HepG2 (cell line): ENCODE measurements around the gene NFX1. TPM values are rescaled to one million over a fixed set of nuclear protein-coding genes. Genes with fewer than 3 reads are reported as not detected.

Experiments
- BCL6 ChIP-seq: IDR thresholded peaks from 2 replicates; pipeline ENCODE4 v1.6.1; 2016; ENCODE audit warnings: missing genetic modification reagents, missing compliant biosample characterization
- NCOA1 ChIP-seq: sonication (generic); formaldehyde crosslinking; IDR thresholded peaks from 2 replicates; pipeline ENCODE4 v1.9.0; 2021; ENCODE audit warnings: missing genetic modification reagents
- RFXANK ChIP-seq: IDR thresholded peaks from 2 replicates; pipeline ENCODE4 v1.6.1; 2016
- SRY ChIP-seq: sonication (generic); formaldehyde crosslinking; IDR thresholded peaks from 2 replicates; pipeline ENCODE4 v1.8.0; 2022; ENCODE audit warnings: mild to moderate bottlenecking, missing genetic modification reagents
- TOPORS ChIP-seq: sonication (generic); formaldehyde crosslinking; IDR thresholded peaks from 2 replicates; pipeline ENCODE4 v1.8.0; 2023; ENCODE audit warnings: mild to moderate bottlenecking, missing genetic modification reagents
- ZBTB3 ChIP-seq: sonication (generic); formaldehyde crosslinking; IDR thresholded peaks from 2 replicates; pipeline ENCODE4 v1.4.0; 2020; ENCODE audit warnings: low read depth, mild to moderate bottlenecking, moderate library complexity, missing genetic modification reagents, borderline replicate concordance
- ZNF124 ChIP-seq: sonication (generic); formaldehyde crosslinking; IDR thresholded peaks from 2 replicates; pipeline ENCODE4 v1.4.0; 2020; ENCODE audit warnings: missing genetic modification reagents
- ZNF430 ChIP-seq: sonication (generic); formaldehyde crosslinking; IDR thresholded peaks from 2 replicates; pipeline ENCODE4 v1.9.0; 2021; ENCODE audit warnings: mild to moderate bottlenecking, missing genetic modification reagents
- ZNF441 ChIP-seq: sonication (generic); formaldehyde crosslinking; IDR thresholded peaks from 2 replicates; pipeline ENCODE4 v1.7.0; 2021; ENCODE audit warnings: missing genetic modification reagents, borderline replicate concordance
- ZNF562 ChIP-seq: sonication (generic); formaldehyde crosslinking; IDR thresholded peaks from 2 replicates; pipeline ENCODE4 v1.8.0; 2022; ENCODE audit warnings: missing genetic modification reagents, borderline replicate concordance
- ZNF614 ChIP-seq: IDR thresholded peaks from 2 replicates; pipeline ENCODE4 v1.6.1; 2018; ENCODE audit warnings: missing biosample characterization, missing genetic modification reagents, inconsistent platforms, borderline replicate concordance
- ZNF75D ChIP-seq: sonication (generic); formaldehyde crosslinking; IDR thresholded peaks from 2 replicates; pipeline ENCODE4 v1.8.1; 2023; ENCODE audit warnings: missing genetic modification reagents, mild to moderate bottlenecking, borderline replicate concordance
- ZNF780A ChIP-seq: sonication (generic); formaldehyde crosslinking; IDR thresholded peaks from 2 replicates; pipeline ENCODE4 v1.8.0; 2022; ENCODE audit warnings: mild to moderate bottlenecking, missing genetic modification reagents, moderate library complexity
- polyA plus RNA-seq, 8 experiments: library from polyadenylated mRNA; depleted of rRNA in 3 of 8; stranded (reverse) in 7 of 8; unstranded in 1 of 8; fragments of >200 nt; fragmentation: Illumina TruSeq in 4 of 8; extraction: Trizol in 4 of 8; gene quantifications; 2 replicates each; pipeline versions ENCODE4 v1.2.1 to v1.2.3, GENCODE V29; 2011 to 2016; ENCODE audit warnings: low read depth in 4 of 8, missing spikeins in 1 of 8, mixed read lengths in 1 of 8; ENCODE audit not compliant: insufficient read depth in 1 of 8
- total RNA-seq, 5 experiments: library from RNA; depleted of rRNA; stranded (reverse); fragments of >200 nt; fragmentation: Illumina TruSeq; extraction: Trizol; gene quantifications; 2 replicates each; pipeline ENCODE4 v1.2.3, GENCODE V29; 2016; ENCODE audit warnings: low read depth in 1 of 5
- TF ChIP-seq, protein P1 (sequence below): sonication (generic); formaldehyde crosslinking; IDR thresholded peaks from 2 replicates; pipeline ENCODE4 v1.9.0; 2022; ENCODE audit warnings: missing genetic modification reagents, mild to moderate bottlenecking, borderline replicate concordance
- TF ChIP-seq, protein P2 (sequence below): sonication (generic); formaldehyde crosslinking; IDR thresholded peaks from 2 replicates; pipeline ENCODE4 v1.4.0; 2020; ENCODE audit warnings: missing genetic modification reagents
- TF ChIP-seq, protein P3 (sequence below): sonication (generic); formaldehyde crosslinking; IDR thresholded peaks from 2 replicates; pipeline ENCODE4 v1.4.0; 2020; ENCODE audit warnings: mild to moderate bottlenecking, missing genetic modification reagents
- TF ChIP-seq, protein P4 (sequence below): sonication (generic); formaldehyde crosslinking; IDR thresholded peaks from one replicate; pipeline ENCODE4 v1.5.1; 2020; ENCODE audit warnings: mild to moderate bottlenecking, missing genetic modification reagents; ENCODE audit errors: not compliant biosample characterization

The NFX1 gene
- total and polyA plus RNA-seq, 2 of the 13 experiments (the other 11 are each of a cell fraction or from before 2014, with no cell fraction given) = 23.9 to 27.5 TPM

DNA sequence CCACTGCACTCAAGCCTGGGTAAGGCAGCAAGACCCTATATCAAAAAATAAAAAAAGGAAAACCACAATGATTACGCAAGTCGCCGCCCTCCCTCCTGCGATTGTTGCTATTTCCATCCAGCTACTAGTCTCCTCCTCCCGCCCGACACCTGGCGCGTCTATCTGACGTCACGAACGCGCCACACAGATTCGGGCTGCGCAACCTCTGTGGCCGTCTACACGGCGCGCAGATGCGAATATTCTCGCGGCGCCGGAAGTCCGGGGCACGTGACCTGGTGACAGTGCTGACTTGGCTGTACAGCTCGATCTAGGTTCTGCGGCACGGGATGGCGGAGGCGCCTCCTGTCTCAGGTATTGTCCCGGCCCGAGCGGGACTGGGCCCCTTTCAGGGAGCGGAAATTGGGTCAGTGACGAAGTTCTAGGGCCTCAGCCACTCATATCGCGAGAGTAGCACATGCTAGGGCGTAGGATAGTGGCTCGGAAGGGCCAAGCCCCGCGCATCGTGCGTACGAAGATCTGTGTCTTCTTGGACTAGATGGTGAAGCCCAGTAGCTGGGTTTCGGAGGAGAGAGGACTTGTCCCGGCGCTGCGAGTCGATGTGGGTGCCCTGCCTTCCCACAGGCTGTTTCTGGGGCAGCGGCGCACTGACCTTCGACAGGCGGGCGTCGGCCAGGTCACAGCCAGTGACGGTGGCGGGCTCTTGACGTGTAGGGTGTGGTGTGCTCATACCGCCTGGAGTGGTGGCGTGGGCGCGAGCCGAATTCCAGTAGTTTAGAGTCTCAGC lies at the start of gene NFX1 (continued):
- TF ChIP-seq, protein P1, sequence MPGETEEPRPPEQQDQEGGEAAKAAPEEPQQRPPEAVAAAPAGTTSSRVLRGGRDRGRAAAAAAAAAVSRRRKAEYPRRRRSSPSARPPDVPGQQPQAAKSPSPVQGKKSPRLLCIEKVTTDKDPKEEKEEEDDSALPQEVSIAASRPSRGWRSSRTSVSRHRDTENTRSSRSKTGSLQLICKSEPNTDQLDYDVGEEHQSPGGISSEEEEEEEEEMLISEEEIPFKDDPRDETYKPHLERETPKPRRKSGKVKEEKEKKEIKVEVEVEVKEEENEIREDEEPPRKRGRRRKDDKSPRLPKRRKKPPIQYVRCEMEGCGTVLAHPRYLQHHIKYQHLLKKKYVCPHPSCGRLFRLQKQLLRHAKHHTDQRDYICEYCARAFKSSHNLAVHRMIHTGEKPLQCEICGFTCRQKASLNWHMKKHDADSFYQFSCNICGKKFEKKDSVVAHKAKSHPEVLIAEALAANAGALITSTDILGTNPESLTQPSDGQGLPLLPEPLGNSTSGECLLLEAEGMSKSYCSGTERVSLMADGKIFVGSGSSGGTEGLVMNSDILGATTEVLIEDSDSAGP = peak; percentile 95; the same call in 1 of the 2 replicates
- TF ChIP-seq BCL6 (CRISPR knock-in tag) (peak; percentile 57), ZNF780A (peak; percentile 79), TOPORS (CRISPR knock-in tag) (peak; percentile 90), ZNF441 (CRISPR knock-in tag) (peak; percentile 75; the same call in 1 of the 2 replicates), ZNF430 (CRISPR knock-in tag) (peak; percentile 88), ZNF124 (peak; percentile 41; the same call in 1 of the 2 replicates), SRY (CRISPR knock-in tag) (peak; percentile 99), ZNF614 (CRISPR knock-in tag) (no peak; the same call in 1 of the 2 replicates), RFXANK (CRISPR knock-in tag) (peak; percentile 71; the same call in 1 of the 2 replicates), NCOA1 (CRISPR knock-in tag) (peak; percentile 69; the same call in 1 of the 2 replicates), ZNF562 (peak; percentile 66; the same call in 1 of the 2 replicates), ZBTB3 (CRISPR knock-in tag) (0 out of 2 replicates have a peak, but pooled peaks have one; percentile 59), ZNF75D (no peak; the same call in 1 of the 2 replicates)
- TF ChIP-seq, protein P2, sequence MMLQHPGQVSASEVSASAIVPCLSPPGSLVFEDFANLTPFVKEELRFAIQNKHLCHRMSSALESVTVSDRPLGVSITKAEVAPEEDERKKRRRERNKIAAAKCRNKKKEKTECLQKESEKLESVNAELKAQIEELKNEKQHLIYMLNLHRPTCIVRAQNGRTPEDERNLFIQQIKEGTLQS = peak; percentile 26; the same call in 1 of the 2 replicates
- TF ChIP-seq, protein P3, sequence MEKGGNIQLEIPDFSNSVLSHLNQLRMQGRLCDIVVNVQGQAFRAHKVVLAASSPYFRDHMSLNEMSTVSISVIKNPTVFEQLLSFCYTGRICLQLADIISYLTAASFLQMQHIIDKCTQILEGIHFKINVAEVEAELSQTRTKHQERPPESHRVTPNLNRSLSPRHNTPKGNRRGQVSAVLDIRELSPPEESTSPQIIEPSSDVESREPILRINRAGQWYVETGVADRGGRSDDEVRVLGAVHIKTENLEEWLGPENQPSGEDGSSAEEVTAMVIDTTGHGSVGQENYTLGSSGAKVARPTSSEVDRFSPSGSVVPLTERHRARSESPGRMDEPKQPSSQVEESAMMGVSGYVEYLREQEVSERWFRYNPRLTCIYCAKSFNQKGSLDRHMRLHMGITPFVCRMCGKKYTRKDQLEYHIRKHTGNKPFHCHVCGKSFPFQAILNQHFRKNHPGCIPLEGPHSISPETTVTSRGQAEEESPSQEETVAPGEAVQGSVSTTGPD (CRISPR knock-in tag) = 0 out of 2 replicates have a peak, but pooled peaks have one; percentile 51
- TF ChIP-seq, protein P4, sequence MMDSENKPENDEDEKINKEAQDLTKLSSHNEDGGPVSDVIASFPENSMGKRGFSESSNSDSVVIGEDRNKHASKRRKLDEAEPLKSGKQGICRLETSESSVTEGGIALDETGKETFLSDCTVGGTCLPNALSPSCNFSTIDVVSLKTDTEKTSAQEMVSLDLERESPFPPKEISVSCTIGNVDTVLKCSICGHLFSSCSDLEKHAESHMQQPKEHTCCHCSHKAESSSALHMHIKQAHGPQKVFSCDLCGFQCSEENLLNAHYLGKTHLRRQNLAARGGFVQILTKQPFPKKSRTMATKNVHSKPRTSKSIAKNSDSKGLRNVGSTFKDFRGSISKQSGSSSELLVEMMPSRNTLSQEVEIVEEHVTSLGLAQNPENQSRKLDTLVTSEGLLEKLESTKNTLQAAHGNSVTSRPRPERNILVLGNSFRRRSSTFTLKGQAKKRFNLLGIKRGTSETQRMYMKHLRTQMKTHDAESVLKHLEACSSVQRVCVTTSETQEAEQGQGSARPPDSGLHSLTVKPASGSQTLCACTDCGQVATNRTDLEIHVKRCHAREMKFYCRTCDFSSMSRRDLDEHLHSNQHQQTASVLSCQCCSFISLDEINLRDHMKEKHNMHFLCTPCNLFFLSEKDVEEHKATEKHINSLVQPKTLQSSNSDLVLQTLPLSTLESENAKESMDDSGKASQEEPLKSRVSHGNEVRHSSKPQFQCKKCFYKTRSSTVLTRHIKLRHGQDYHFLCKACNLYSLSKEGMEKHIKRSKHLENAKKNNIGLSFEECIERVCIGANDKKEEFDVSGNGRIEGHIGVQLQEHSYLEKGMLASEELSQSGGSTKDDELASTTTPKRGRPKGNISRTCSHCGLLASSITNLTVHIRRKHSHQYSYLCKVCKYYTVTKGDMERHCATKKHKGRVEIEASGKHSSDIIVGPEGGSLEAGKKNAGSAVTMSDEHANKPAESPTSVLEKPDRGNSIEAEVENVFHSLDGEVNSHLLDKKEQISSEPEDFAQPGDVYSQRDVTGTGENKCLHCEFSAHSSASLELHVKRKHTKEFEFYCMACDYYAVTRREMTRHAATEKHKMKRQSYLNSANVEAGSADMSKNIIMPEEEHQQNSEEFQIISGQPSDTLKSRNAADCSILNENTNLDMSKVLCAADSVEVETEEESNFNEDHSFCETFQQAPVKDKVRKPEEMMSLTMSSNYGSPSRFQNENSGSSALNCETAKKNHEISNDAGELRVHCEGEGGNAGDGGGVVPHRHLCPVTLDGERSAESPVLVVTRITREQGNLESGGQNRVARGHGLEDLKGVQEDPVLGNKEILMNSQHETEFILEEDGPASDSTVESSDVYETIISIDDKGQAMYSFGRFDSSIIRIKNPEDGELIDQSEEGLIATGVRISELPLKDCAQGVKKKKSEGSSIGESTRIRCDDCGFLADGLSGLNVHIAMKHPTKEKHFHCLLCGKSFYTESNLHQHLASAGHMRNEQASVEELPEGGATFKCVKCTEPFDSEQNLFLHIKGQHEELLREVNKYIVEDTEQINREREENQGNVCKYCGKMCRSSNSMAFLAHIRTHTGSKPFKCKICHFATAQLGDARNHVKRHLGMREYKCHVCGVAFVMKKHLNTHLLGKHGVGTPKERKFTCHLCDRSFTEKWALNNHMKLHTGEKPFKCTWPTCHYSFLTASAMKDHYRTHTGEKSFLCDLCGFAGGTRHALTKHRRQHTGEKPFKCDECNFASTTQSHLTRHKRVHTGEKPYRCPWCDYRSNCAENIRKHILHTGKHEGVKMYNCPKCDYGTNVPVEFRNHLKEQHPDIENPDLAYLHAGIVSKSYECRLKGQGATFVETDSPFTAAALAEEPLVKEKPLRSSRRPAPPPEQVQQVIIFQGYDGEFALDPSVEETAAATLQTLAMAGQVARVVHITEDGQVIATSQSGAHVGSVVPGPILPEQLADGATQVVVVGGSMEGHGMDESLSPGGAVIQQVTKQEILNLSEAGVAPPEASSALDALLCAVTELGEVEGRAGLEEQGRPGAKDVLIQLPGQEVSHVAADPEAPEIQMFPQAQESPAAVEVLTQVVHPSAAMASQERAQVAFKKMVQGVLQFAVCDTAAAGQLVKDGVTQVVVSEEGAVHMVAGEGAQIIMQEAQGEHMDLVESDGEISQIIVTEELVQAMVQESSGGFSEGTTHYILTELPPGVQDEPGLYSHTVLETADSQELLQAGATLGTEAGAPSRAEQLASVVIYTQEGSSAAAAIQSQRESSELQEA (CRISPR knock-in tag) = peak; percentile 92
